H9 (cell line): Measurements from ENCODE around the gene CEP350. TPM values are rescaled to one million over a fixed set of nuclear protein-coding genes. Genes with fewer than 3 reads are reported as not detected.

ENCODE experiments used
- DNase-seq: peaks from one replicate; pipeline ENCODE4 v3.0.0-alpha.2; 2017
- H2AFZ ChIP-seq: one replicate; pipeline ENCODE4 v1.6.1; 2013; ENCODE audit warnings: mild to moderate bottlenecking, low read length, control low read depth, moderate library complexity
- H2AK5ac ChIP-seq: 2 replicates; pipeline ENCODE4 v1.6.1; 2013; ENCODE audit warnings: low read length, control low read depth, mixed read lengths; ENCODE audit not compliant: insufficient read length
- H2BK120ac ChIP-seq: one replicate; pipeline ENCODE4 v1.6.1; 2013; ENCODE audit warnings: low read depth, mild to moderate bottlenecking, low read length, control low read depth, inconsistent platforms; ENCODE audit not compliant: poor library complexity, severe bottlenecking
- H2BK12ac ChIP-seq: 2 replicates; pipeline ENCODE4 v1.6.1; 2013; ENCODE audit warnings: low read length, control low read depth, mixed read lengths, low read depth; ENCODE audit not compliant: insufficient read length
- H2BK15ac ChIP-seq: 2 replicates; pipeline ENCODE4 v1.6.1; 2013; ENCODE audit warnings: low read depth, low read length, control low read depth
- H2BK20ac ChIP-seq: one replicate; pipeline ENCODE4 v1.6.1; 2013; ENCODE audit warnings: low read depth, mild to moderate bottlenecking, low read length, control low read depth, inconsistent platforms; ENCODE audit not compliant: poor library complexity, severe bottlenecking
- H2BK5ac ChIP-seq: 2 replicates; pipeline ENCODE4 v1.6.1; 2013; ENCODE audit warnings: low read length, control low read depth, mixed read lengths; ENCODE audit not compliant: insufficient read length
- H3K14ac ChIP-seq: 2 replicates; pipeline ENCODE4 v1.6.1; 2013; ENCODE audit warnings: low read length, control low read depth; ENCODE audit not compliant: insufficient read depth
- H3K18ac ChIP-seq: 2 replicates; pipeline ENCODE4 v1.6.1; 2013; ENCODE audit warnings: low read depth, mild to moderate bottlenecking, mixed read lengths, low read length, control low read depth; ENCODE audit not compliant: insufficient read length
- H3K23ac ChIP-seq: 2 replicates; pipeline ENCODE4 v1.6.1; 2013; ENCODE audit warnings: low read length, control low read depth, mixed read lengths, low read depth; ENCODE audit not compliant: insufficient read length
- H3K23me2 ChIP-seq: 2 replicates; pipeline ENCODE4 v1.6.1; 2013; ENCODE audit warnings: low read depth, mild to moderate bottlenecking, mixed read lengths, low read length, control low read depth; ENCODE audit not compliant: insufficient read length, poor library complexity, severe bottlenecking
- H3K27ac ChIP-seq: 2 replicates; pipeline ENCODE4 v1.5.1; 2013; ENCODE audit warnings: low read length, control low read depth, mixed read lengths, low read depth; ENCODE audit not compliant: insufficient read length
- H3K27me3 ChIP-seq: 2 replicates; pipeline ENCODE4 v1.6.1; 2013; ENCODE audit warnings: low read length, control low read depth, inconsistent platforms; ENCODE audit not compliant: insufficient read depth
- H3K4ac ChIP-seq: 2 replicates; pipeline ENCODE4 v1.6.1; 2013; ENCODE audit warnings: low read depth, mild to moderate bottlenecking, control low read depth, inconsistent platforms, low read length, moderate library complexity
- H3K4me1 ChIP-seq: 2 replicates; pipeline ENCODE4 v1.6.1; 2013; ENCODE audit warnings: low read length, control low read depth, inconsistent platforms; ENCODE audit not compliant: insufficient read depth
- H3K4me2 ChIP-seq: 2 replicates; pipeline ENCODE4 v1.6.1; 2013; ENCODE audit warnings: low read length, control low read depth, mixed read lengths; ENCODE audit not compliant: insufficient read length, insufficient read depth
- H3K56ac ChIP-seq: 2 replicates; pipeline ENCODE4 v1.6.1; 2013; ENCODE audit warnings: low read depth, mild to moderate bottlenecking, mixed read lengths, low read length, control low read depth; ENCODE audit not compliant: insufficient read length
- H3K79me1 ChIP-seq: 2 replicates; pipeline ENCODE4 v1.6.1; 2013; ENCODE audit warnings: low read depth, mild to moderate bottlenecking, moderate library complexity, low read length, control low read depth, inconsistent platforms; ENCODE audit not compliant: insufficient read depth, poor library complexity, severe bottlenecking
- H3K79me2 ChIP-seq: 2 replicates; pipeline ENCODE4 v1.6.1; 2013; ENCODE audit warnings: low read length, control low read depth, inconsistent platforms; ENCODE audit not compliant: insufficient read depth
- H3K9ac ChIP-seq: 2 replicates; pipeline ENCODE4 v1.6.1; 2013; ENCODE audit warnings: low read length, control low read depth, mixed read lengths; ENCODE audit not compliant: insufficient read length; ENCODE audit errors: extremely low read depth
- H3K9me3 ChIP-seq: one replicate; pipeline ENCODE4 v1.6.1; 2013; ENCODE audit warnings: low read depth, low read length, inconsistent platforms; ENCODE audit not compliant: control insufficient read depth
- H3T11ph ChIP-seq: one replicate; pipeline ENCODE4 v1.6.1; 2013; ENCODE audit warnings: mild to moderate bottlenecking, low read length, control low read depth, inconsistent platforms
- H4K20me1 ChIP-seq: one replicate; pipeline ENCODE4 v1.6.1; 2013; ENCODE audit not compliant: control insufficient read depth, insufficient read length, insufficient read depth
- H4K5ac ChIP-seq: 2 replicates; pipeline ENCODE4 v1.6.1; 2013; ENCODE audit warnings: low read depth, mild to moderate bottlenecking, mixed read lengths, low read length, control low read depth; ENCODE audit not compliant: insufficient read length
- H4K8ac ChIP-seq: replicated peaks from 2 replicates; pipeline ENCODE4 v1.6.1; 2013; ENCODE audit warnings: low read length, control low read depth, mixed read lengths, low read depth; ENCODE audit not compliant: insufficient read length
- H4K91ac ChIP-seq: 2 replicates; pipeline ENCODE4 v1.6.1; 2013; ENCODE audit warnings: low read depth, mild to moderate bottlenecking, moderate library complexity, mixed read lengths, low read length, control low read depth; ENCODE audit not compliant: insufficient read length
- H3K27ac Mint-ChIP-seq, 3 experiments: 2 replicates in 2 of 3; 3 replicates in 1 of 3; pipeline ENCODE4 v1.8.0; 2020 to 2021; ENCODE audit warnings: mixed read lengths in 3 of 3, mild to moderate bottlenecking in 1 of 3, moderate library complexity in 1 of 3
- H3K27me3 Mint-ChIP-seq: 2 replicates; pipeline ENCODE4 v1.8.0; 2021; ENCODE audit warnings: low read depth, mild to moderate bottlenecking, moderate library complexity, mixed read lengths
- H3K36me3 Mint-ChIP-seq, 3 experiments: 2 replicates in 2 of 3; 3 replicates in 1 of 3; pipeline ENCODE4 v1.8.0; 2020 to 2021; ENCODE audit warnings: low read depth in 3 of 3, mixed read lengths in 3 of 3; ENCODE audit not compliant: insufficient read depth in 1 of 3
- H3K4me1 Mint-ChIP-seq, 2 experiments: 2 replicates each; pipeline ENCODE4 v1.8.0; 2020; ENCODE audit warnings: mixed read lengths in 2 of 2
- H3K4me3 Mint-ChIP-seq, 2 experiments: 2 replicates in 1 of 2; 3 replicates in 1 of 2; pipeline ENCODE4 v1.8.0; 2020 to 2021; ENCODE audit warnings: mild to moderate bottlenecking in 2 of 2, mixed read lengths in 2 of 2, moderate library complexity in 1 of 2
- H3K9me3 Mint-ChIP-seq, 2 experiments: 2 replicates in 1 of 2; 3 replicates in 1 of 2; pipeline ENCODE4 v1.8.0; 2020; ENCODE audit warnings: mild to moderate bottlenecking in 2 of 2, mixed read lengths in 2 of 2, moderate library complexity in 1 of 2
- CTCF ChIP-seq: fragments of 200-600 bp; sonication (generic); conservative IDR thresholded peaks from 3 replicates; pipeline ENCODE4 v1.8.0; 2021; ENCODE audit warnings: antibody characterized with exemption, mild to moderate bottlenecking
- total RNA-seq: library from RNA; stranded (reverse); gene quantifications from 2 replicates; pipeline ENCODE4 v1.2.1, GENCODE V29; 2021

The CEP350 gene
- total RNA-seq, 1 experiment from 2014 or later = 39.2 TPM

GRCh38 chr1:179923029-179923428 is 31.6 kb upstream of the CEP350 start:
- no peak overlapping the region for H3K27ac ChIP-seq
- H3K23me2 ChIP-seq = no peaks in the 10 kb centered on the region
- H3K23ac ChIP-seq = no peak overlapping the region
- DNase-seq = no peak
- H3K18ac ChIP-seq = no peak overlapping the region
- no peak overlapping the region for H2BK15ac ChIP-seq
- no peak overlapping the region for H3K4me2 ChIP-seq
- H2BK5ac ChIP-seq = no peak overlapping the region
- H3T11ph ChIP-seq = no peak overlapping the region
- Mint-ChIP-seq H3K27me3 (no peaks in the 10 kb centered on the region), H3K36me3 (peaks cover 8 to 20% (median 19%) of the 10 kb centered on the region in 3 experiments; a peak in 6 of 7 replicates), H3K9me3 (no peaks in the 10 kb centered on the region), H3K4me1 (peaks cover 14% of the 10 kb centered on the region in 2 experiments), H3K4me3 (no peak overlapping the region), H3K27ac (no peak overlapping the region; a peak in 2 of 7 replicates)
- H2BK120ac ChIP-seq = no peak overlapping the region
- H3K79me1 ChIP-seq = no peaks in the 10 kb centered on the region
- H3K4me1 ChIP-seq = peaks cover 7% of the 10 kb centered on the region; the same call in 1 of the 2 replicates
- no peak overlapping the region for H3K4ac ChIP-seq
- TF ChIP-seq CTCF = no peak
- H3K56ac ChIP-seq = no peak overlapping the region
- no peaks in the 10 kb centered on the region for H3K27me3 ChIP-seq
- no peak overlapping the region for H2BK12ac ChIP-seq
- H4K8ac ChIP-seq = no peak overlapping the region
- H3K14ac ChIP-seq = no peak overlapping the region
- no peaks in the 10 kb centered on the region for H3K9me3 ChIP-seq
- H4K91ac ChIP-seq = no peak overlapping the region
- H4K20me1 ChIP-seq = no peaks in the 10 kb centered on the region
- no peak overlapping the region for H4K5ac ChIP-seq
- no peak overlapping the region for H3K9ac ChIP-seq
- no peak overlapping the region for H2AK5ac ChIP-seq
- no peak overlapping the region for H2BK20ac ChIP-seq
- H3K79me2 ChIP-seq = no peaks in the 10 kb centered on the region
- H2AFZ ChIP-seq = no peak overlapping the region
